ENCODE results near the gene EMILIN1.
"Not testable (repeated sequence)": the region's sequence is repeated elsewhere in the genome, so short reads cannot be mapped to it uniquely, and the experiment has no call there.

Gene EMILIN1

DNA sequence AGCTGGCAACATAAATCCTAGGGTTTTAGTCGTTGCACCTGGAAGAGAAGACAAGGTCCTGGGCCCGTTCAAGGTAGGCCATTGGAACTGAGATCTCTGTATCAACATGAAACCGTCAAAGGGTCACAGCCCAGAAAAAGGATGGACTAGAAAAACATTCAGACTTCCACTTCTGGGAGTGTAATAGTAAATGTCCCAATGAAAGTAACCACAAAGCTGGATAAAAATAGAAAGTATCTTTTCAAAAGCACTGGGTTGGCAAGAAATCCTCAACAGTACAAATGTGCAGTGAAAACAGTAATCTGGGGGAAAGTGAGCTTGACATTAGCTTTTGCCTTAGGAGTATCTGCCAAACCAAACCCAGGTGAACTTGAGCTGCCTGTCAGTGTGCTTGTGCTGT is 27.6 kb downstream of the EMILIN1 start:
- Histone ChIP-seq H3K79me2 (ENCODE audit: insufficient read depth, low read length) (no peaks in the 10 kb centered on the region), H3K27me3 (ENCODE audit: insufficient read depth, low read length, poor library complexity, severe bottlenecking) (no peaks in the 10 kb centered on the region), H3K9ac (ENCODE audit: low read depth, low read length, poor library complexity, severe bottlenecking) (no peak overlapping the region), H3K4me2 (ENCODE audit: low read depth, low read length, poor library complexity, severe bottlenecking) (no peak overlapping the region), H4K20me1 (ENCODE audit: insufficient read depth, low read length, poor library complexity, severe bottlenecking) (no peaks in the 10 kb centered on the region), H3K36me3 (ENCODE audit: insufficient read depth, low read length) (no peaks in the 10 kb centered on the region), H3K9me2 (replicated peaks; ENCODE audit: low read depth, low read length) (no peaks in the 10 kb centered on the region), H3K9me3 (ENCODE audit: insufficient read depth, low read depth, low read length) (no peaks in the 10 kb centered on the region), H2AFZ (ENCODE audit: low read length) (no peak overlapping the region), H3K4me3 (ENCODE audit: low read length, poor library complexity, severe bottlenecking) (no peak overlapping the region), H3F3A (ENCODE audit: low read depth) (no peaks in the 10 kb centered on the region), H3K4me1 (ENCODE audit: insufficient read depth, low read length, poor library complexity, severe bottlenecking) (no peaks in the 10 kb centered on the region)
- no peak for TF ChIP-seq EZH2phosphoT487 (IDR thresholded peaks at IDR 0.05; ENCODE audit: borderline replicate concordance)
- TF ChIP-seq, protein P1, sequence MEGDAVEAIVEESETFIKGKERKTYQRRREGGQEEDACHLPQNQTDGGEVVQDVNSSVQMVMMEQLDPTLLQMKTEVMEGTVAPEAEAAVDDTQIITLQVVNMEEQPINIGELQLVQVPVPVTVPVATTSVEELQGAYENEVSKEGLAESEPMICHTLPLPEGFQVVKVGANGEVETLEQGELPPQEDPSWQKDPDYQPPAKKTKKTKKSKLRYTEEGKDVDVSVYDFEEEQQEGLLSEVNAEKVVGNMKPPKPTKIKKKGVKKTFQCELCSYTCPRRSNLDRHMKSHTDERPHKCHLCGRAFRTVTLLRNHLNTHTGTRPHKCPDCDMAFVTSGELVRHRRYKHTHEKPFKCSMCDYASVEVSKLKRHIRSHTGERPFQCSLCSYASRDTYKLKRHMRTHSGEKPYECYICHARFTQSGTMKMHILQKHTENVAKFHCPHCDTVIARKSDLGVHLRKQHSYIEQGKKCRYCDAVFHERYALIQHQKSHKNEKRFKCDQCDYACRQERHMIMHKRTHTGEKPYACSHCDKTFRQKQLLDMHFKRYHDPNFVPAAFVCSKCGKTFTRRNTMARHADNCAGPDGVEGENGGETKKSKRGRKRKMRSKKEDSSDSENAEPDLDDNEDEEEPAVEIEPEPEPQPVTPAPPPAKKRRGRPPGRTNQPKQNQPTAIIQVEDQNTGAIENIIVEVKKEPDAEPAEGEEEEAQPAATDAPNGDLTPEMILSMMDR (conservative IDR thresholded peaks at IDR 0.05; ENCODE audit: low read length), result no peak

DNA sequence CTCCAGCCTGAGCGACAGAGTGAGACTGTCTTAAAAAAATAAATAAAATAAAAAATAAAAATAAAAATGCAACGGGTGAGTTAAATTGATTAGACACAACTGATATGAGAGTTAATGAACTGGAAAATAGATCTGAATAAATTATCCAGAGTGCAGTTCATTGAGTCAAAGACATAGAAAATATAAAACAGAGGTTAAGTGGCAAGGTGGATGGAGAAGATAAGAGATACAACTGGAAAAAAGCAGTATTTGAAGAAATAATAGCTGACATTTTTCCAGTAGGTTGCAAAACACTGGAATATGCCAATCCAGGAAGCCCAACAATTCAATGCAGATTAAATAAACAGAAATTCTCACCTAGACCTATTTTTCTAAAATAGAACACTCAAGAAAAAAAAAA is 29.8 kb downstream of the EMILIN1 start:
- H3K79me2 ChIP-seq (ENCODE audit: insufficient read depth, low read length), result no peaks in the 10 kb centered on the region
- H3K4me1 ChIP-seq (ENCODE audit: insufficient read depth, low read length, poor library complexity, severe bottlenecking), result no peaks in the 10 kb centered on the region
- H3K9me2 ChIP-seq (replicated peaks; ENCODE audit: low read depth, low read length), result no peaks in the 10 kb centered on the region
- H3K36me3 ChIP-seq (ENCODE audit: insufficient read depth, low read length), result no peaks in the 10 kb centered on the region
- no peaks in the 10 kb centered on the region for H3K9me3 ChIP-seq (ENCODE audit: insufficient read depth, low read depth, low read length)
- H4K20me1 ChIP-seq (ENCODE audit: insufficient read depth, low read length, poor library complexity, severe bottlenecking), result no peaks in the 10 kb centered on the region
- TF ChIP-seq, protein P1 (conservative IDR thresholded peaks at IDR 0.05; ENCODE audit: low read length), result no peak
- no peak for TF ChIP-seq EZH2phosphoT487 (IDR thresholded peaks at IDR 0.05; ENCODE audit: borderline replicate concordance)
- no peak overlapping the region for H3K4me2 ChIP-seq (ENCODE audit: low read depth, low read length, poor library complexity, severe bottlenecking)
- no peak overlapping the region for H2AFZ ChIP-seq (ENCODE audit: low read length)
- H3F3A ChIP-seq (ENCODE audit: low read depth), result no peaks in the 10 kb centered on the region; the same call in 1 of the 2 replicates
- no peak overlapping the region for H3K9ac ChIP-seq (ENCODE audit: low read depth, low read length, poor library complexity, severe bottlenecking)
- no peak overlapping the region for H3K4me3 ChIP-seq (ENCODE audit: low read length, poor library complexity, severe bottlenecking)
- no peaks in the 10 kb centered on the region for H3K27me3 ChIP-seq (ENCODE audit: insufficient read depth, low read length, poor library complexity, severe bottlenecking)

DNA sequence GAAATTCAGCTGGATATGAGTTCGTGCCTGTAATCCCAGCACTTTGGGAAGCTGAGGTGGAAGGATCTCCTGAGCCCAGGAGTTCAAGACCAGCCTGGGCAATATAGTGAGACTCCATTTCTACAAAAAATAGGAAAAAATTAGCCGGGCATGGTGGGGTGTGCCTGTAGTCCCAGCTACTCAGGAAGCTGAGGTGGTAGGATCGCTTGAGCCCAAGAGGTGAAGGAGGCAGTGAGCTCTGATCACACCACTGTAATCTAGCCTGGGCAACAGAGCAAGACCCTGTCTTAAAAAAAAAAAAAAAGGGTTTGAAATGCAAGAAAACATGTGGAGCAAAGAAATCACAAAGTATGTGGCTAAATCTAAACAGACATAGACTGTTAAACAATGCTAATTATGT is 30.7 kb downstream of the EMILIN1 start:
- Histone ChIP-seq H3K9me3 (ENCODE audit: insufficient read depth, low read depth, low read length) (no peaks in the 10 kb centered on the region), H3K9me2 (replicated peaks; ENCODE audit: low read depth, low read length) (no peaks in the 10 kb centered on the region), H3K36me3 (ENCODE audit: insufficient read depth, low read length) (no peaks in the 10 kb centered on the region), H3K4me3 (ENCODE audit: low read length, poor library complexity, severe bottlenecking) (no peak overlapping the region), H3K27me3 (ENCODE audit: insufficient read depth, low read length, poor library complexity, severe bottlenecking) (no peaks in the 10 kb centered on the region), H3K79me2 (ENCODE audit: insufficient read depth, low read length) (no peaks in the 10 kb centered on the region), H3K4me2 (ENCODE audit: low read depth, low read length, poor library complexity, severe bottlenecking) (no peak overlapping the region), H3K9ac (ENCODE audit: low read depth, low read length, poor library complexity, severe bottlenecking) (no peak overlapping the region), H3K4me1 (ENCODE audit: insufficient read depth, low read length, poor library complexity, severe bottlenecking) (no peaks in the 10 kb centered on the region), H4K20me1 (ENCODE audit: insufficient read depth, low read length, poor library complexity, severe bottlenecking) (no peaks in the 10 kb centered on the region), H2AFZ (ENCODE audit: low read length) (no peak overlapping the region), H3F3A (ENCODE audit: low read depth) (no peaks in the 10 kb centered on the region; the same call in 1 of the 2 replicates)
- TF ChIP-seq, protein P1 (conservative IDR thresholded peaks at IDR 0.05; ENCODE audit: low read length), result no peak
- no peak for TF ChIP-seq EZH2phosphoT487 (IDR thresholded peaks at IDR 0.05; ENCODE audit: borderline replicate concordance)

DNA sequence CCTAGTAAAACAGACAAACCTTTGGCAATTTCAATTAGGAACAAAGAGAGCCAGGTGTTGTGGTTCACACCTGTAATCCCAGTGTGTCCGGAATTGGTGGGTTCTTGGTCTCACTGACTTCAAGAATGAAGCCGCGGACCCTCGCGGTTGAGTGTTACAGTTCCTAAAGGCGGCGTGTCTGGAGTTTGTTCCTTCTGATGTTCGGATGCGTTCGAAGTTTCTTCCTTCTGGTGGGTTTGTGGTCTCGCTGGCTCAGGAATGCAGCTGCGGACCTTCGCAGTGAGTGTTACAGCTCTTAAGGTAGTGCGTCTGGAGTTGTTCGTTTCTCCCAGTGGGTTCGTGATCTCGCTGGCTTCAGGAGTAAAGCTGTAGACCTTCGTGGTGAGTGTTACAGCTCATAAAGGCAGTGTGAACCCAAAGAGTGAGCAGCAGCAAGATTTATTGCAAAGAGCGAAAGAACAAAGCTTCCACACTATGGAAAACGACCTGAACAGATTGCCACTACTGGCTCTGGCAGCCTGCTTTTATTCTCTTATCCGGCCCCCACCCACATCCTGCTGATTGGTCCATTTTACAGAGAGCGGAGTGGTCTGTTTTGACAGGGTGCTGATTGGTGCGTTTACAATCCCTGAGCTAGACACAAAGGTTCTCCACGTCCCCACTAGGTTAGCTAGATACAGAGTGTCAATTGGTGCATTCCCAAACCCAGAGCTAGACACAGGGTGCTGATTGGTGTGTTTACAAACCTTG is 32.4 kb downstream of the EMILIN1 start:
- H2AFZ ChIP-seq (ENCODE audit: low read length), result peak overlapping the region; percentile 77

DNA sequence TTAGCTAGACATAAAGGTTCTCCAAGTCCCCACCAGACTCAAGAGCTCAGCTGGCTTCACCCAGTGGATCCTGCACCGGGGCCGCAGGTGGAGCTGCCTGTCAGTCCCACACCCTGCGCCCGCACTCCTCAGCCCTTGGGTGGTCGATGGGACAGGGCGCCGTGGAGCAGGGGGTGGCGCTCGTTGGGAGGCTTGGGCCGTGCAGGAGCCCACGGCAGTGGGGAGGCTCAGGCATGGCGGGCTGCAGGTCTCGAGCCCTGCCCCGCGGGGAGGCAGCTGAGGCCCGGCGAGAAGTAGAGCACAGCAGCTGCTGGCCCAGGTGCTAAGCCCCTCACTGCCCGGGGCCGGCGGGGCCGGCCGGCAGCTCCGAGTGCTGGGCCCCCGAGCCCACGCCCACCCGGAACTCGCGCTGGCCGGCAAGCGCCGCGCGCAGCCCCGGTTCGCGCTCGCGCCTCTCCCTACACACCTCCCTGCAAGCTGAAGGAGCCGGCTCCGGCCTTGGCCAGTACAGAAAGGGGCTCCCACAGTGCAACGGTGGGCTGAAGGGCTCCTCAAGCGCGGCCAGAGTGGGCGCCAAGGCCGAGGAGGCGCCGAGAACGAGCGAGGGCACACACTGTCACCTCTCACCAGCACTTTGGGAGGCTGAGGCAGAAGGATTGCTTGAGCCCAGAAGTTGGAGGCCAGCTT is 33.1 kb downstream of the EMILIN1 start:
- H3K9ac ChIP-seq (ENCODE audit: low read depth, low read length, poor library complexity, severe bottlenecking); H3K27me3 ChIP-seq (ENCODE audit: insufficient read depth, low read length, poor library complexity, severe bottlenecking); H3K9me2 ChIP-seq (replicated peaks; ENCODE audit: low read depth, low read length); H3K4me1 ChIP-seq (ENCODE audit: insufficient read depth, low read length, poor library complexity, severe bottlenecking); H3K4me2 ChIP-seq (ENCODE audit: low read depth, low read length, poor library complexity, severe bottlenecking); H3F3A ChIP-seq (ENCODE audit: low read depth); H3K9me3 ChIP-seq (ENCODE audit: insufficient read depth, low read depth, low read length); H3K79me2 ChIP-seq (ENCODE audit: insufficient read depth, low read length); H3K36me3 ChIP-seq (ENCODE audit: insufficient read depth, low read length); H2AFZ ChIP-seq (ENCODE audit: low read length); H3K4me3 ChIP-seq (ENCODE audit: low read length, poor library complexity, severe bottlenecking); H4K20me1 ChIP-seq (ENCODE audit: insufficient read depth, low read length, poor library complexity, severe bottlenecking): not testable (repeated sequence)

More for the DNA sequence above, 32.4 kb downstream of the EMILIN1 start:
- Histone ChIP-seq H3K4me3 (ENCODE audit: low read length, poor library complexity, severe bottlenecking) (peak overlapping the region; percentile 40), H3K4me2 (ENCODE audit: low read depth, low read length, poor library complexity, severe bottlenecking) (peak overlapping the region; percentile 53)
- not testable (repeated sequence) for H3K27me3 ChIP-seq (ENCODE audit: insufficient read depth, low read length, poor library complexity, severe bottlenecking); H4K20me1 ChIP-seq (ENCODE audit: insufficient read depth, low read length, poor library complexity, severe bottlenecking); H3K79me2 ChIP-seq (ENCODE audit: insufficient read depth, low read length); H3F3A ChIP-seq (ENCODE audit: low read depth); H3K9ac ChIP-seq (ENCODE audit: low read depth, low read length, poor library complexity, severe bottlenecking); H3K4me1 ChIP-seq (ENCODE audit: insufficient read depth, low read length, poor library complexity, severe bottlenecking); H3K9me3 ChIP-seq (ENCODE audit: insufficient read depth, low read depth, low read length); H3K36me3 ChIP-seq (ENCODE audit: insufficient read depth, low read length); H3K9me2 ChIP-seq (replicated peaks; ENCODE audit: low read depth, low read length)
